Tibial nerve (tissue), 4 donors: ENCODE measurements around the gene DLG5. TPM values are rescaled to one million over a fixed set of nuclear protein-coding genes. Genes with fewer than 3 reads are reported as not detected.
A peak's percentile ranks its signal among the peaks of the same experiment; 100 is the strongest.

Experiments
- DNase-seq, 2 donors: peaks; one replicate each; pipeline ENCODE4 v3.0.0-alpha.2; 2019; ENCODE audit warnings: low spot score in 2 of 2
- H3K27ac ChIP-seq, 4 donors: fragments of 200-600 bp; sonication (generic) in 3 of 4; one replicate each; pipeline ENCODE4 v1.5.1; 2017 to 2019; ENCODE audit warnings: mild to moderate bottlenecking in 1 of 4
- H3K27me3 ChIP-seq, 2 donors: fragments of 200-600 bp; sonication (generic) in 1 of 2; one replicate each; pipeline versions ENCODE4 v1.5.1 to v1.6.0; 2017 to 2019
- H3K36me3 ChIP-seq, 3 donors: fragments of 200-600 bp; sonication (generic); one replicate each; pipeline ENCODE4 v1.5.1; 2018 to 2019
- H3K4me1 ChIP-seq, 4 donors: fragments of 200-600 bp; sonication (generic) in 3 of 4; one replicate each; pipeline ENCODE4 v1.5.1; 2017 to 2019
- H3K4me3 ChIP-seq, 4 donors: fragments of 200-600 bp; sonication (generic) in 3 of 4; one replicate each; pipeline ENCODE4 v1.5.1; 2017 to 2019; ENCODE audit warnings: mild to moderate bottlenecking in 1 of 4, moderate library complexity in 1 of 4
- H3K9me3 ChIP-seq, 4 donors: fragments of 200-600 bp; sonication (generic) in 3 of 4; one replicate each; pipeline ENCODE4 v1.5.1; 2017 to 2019
- EP300 ChIP-seq, 2 donors: sonication (generic); formaldehyde crosslinking; IDR thresholded peaks; one replicate each; pipeline ENCODE4 v1.6.1; 2017; ENCODE audit warnings: antibody characterized with exemption in 2 of 2, mild to moderate bottlenecking in 1 of 2
- POLR2A ChIP-seq, 2 donors: fragments of 450-650 bp; IDR thresholded peaks; one replicate each; pipeline ENCODE4 v1.6.1; 2017; ENCODE audit warnings: antibody characterized with exemption in 2 of 2, mild to moderate bottlenecking in 2 of 2, moderate library complexity in 2 of 2
- WGBS, 2 donors: methylation state at CpG; one replicate each; pipeline ENCODE4 v1.1.5; 2018; 5-methylcytosine and 5-hydroxymethylcytosine counted together
- total RNA-seq, 4 donors: library from RNA; depleted of rRNA; stranded (reverse); fragments of >200 nt; gene quantifications; one replicate each; pipeline ENCODE4 v1.1.0, GENCODE V29; 2016
- TF ChIP-seq, protein P1 (sequence below), 5 experiments: fragments of 200-600 bp in 3 of 5; fragments of 450-650 bp in 2 of 5; sonication (generic) in 3 of 5; IDR thresholded peaks; one replicate each; pipeline ENCODE4 v1.5.1; 2016 to 2019; ENCODE audit warnings: antibody characterized with exemption in 5 of 5, mild to moderate bottlenecking in 3 of 5, moderate library complexity in 2 of 5

The DLG5 gene, protein sequence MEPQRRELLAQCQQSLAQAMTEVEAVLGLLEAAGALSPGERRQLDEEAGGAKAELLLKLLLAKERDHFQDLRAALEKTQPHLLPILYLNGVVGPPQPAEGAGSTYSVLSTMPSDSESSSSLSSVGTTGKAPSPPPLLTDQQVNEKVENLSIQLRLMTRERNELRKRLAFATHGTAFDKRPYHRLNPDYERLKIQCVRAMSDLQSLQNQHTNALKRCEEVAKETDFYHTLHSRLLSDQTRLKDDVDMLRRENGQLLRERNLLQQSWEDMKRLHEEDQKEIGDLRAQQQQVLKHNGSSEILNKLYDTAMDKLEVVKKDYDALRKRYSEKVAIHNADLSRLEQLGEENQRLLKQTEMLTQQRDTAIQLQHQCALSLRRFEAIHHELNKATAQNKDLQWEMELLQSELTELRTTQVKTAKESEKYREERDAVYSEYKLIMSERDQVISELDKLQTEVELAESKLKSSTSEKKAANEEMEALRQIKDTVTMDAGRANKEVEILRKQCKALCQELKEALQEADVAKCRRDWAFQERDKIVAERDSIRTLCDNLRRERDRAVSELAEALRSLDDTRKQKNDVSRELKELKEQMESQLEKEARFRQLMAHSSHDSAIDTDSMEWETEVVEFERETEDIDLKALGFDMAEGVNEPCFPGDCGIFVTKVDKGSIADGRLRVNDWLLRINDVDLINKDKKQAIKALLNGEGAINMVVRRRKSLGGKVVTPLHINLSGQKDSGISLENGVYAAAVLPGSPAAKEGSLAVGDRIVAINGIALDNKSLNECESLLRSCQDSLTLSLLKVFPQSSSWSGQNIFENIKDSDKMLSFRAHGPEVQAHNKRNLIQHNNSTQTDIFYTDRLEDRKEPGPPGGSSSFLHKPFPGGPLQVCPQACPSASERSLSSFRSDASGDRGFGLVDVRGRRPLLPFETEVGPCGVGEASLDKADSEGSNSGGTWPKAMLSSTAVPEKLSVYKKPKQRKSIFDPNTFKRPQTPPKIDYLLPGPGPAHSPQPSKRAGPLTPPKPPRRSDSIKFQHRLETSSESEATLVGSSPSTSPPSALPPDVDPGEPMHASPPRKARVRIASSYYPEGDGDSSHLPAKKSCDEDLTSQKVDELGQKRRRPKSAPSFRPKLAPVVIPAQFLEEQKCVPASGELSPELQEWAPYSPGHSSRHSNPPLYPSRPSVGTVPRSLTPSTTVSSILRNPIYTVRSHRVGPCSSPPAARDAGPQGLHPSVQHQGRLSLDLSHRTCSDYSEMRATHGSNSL (N-terminal part only)
- 10 to 100 TPM; 33.0 to 47.7 (median 40.8) TPM for total RNA-seq

DNA sequence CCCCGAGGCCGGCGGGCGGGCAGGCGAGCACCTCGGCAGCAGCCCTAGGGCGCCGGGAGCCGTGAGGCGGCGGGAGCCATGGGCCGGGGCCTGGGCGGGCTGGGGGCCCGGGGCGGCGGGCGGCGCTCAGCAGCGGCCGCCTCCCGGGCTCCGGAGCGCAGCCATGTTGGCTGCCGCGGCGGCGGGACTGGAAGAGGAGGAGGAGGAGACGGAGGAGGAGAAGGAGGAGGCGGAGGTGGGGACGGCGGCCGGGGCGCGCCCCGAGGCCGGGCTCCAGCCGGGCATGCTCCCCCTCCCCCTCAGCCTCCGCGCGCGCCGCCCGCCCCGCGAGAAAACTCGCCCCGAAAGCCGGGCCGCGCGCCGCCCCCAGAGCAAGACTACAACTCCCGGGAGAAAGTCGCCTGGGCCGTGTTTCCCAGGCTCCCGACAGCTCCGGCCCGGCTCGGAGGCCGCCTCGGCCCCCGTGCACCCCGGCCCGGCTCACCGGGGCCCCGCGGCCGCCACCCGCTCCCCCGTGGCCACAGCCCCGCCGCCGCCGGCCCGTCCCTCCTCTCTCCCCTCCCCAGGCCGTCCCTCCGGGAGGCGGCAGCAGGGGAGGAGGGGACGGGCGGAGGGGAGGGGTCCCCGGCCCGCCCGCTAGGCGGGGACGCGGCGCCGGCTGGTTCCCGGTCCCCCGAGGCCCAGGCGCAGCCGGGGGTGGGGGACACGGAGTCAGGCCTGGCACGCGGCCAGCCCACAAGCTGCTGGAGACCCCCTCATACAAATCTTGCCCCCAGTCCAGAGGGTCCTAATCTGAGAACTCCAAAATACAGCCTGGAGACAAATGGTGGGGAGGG, at the start of gene DLG5:
DLG5 (minus strand) TSS at position 190 of the 836 bp plus-strand sequence. CDS start 235 bp downstream, outside the sequence.
- no peaks in the 10 kb centered on the region for H3K36me3 ChIP-seq
- peak; percentile 31 to 40 for DNase-seq
- 0 to 1% methylated on average over 22 to 47 of the region's 95 CpGs for WGBS, 2 donors
- H3K4me1 ChIP-seq = peaks cover 0 to 31% (median 6%) of the 10 kb centered on the region in 4 donors
- no peaks in the 10 kb centered on the region for H3K27me3 ChIP-seq
- H3K27ac ChIP-seq = peak within 1 kb of the TSS; percentile 69 to 87 (median 75)
- peak within 1 kb of the TSS; percentile 70 to 96 (median 86) for H3K4me3 ChIP-seq
- H3K9me3 ChIP-seq = no peaks in the 10 kb centered on the region
- TF ChIP-seq, protein P1, sequence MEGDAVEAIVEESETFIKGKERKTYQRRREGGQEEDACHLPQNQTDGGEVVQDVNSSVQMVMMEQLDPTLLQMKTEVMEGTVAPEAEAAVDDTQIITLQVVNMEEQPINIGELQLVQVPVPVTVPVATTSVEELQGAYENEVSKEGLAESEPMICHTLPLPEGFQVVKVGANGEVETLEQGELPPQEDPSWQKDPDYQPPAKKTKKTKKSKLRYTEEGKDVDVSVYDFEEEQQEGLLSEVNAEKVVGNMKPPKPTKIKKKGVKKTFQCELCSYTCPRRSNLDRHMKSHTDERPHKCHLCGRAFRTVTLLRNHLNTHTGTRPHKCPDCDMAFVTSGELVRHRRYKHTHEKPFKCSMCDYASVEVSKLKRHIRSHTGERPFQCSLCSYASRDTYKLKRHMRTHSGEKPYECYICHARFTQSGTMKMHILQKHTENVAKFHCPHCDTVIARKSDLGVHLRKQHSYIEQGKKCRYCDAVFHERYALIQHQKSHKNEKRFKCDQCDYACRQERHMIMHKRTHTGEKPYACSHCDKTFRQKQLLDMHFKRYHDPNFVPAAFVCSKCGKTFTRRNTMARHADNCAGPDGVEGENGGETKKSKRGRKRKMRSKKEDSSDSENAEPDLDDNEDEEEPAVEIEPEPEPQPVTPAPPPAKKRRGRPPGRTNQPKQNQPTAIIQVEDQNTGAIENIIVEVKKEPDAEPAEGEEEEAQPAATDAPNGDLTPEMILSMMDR (IDR thresholded peaks at IDR 0.05) = peak in 2 of 5 experiments; percentile 6 to 26
- TF ChIP-seq EP300 (IDR thresholded peaks at IDR 0.05) = no peak
- peak in 1 of 2 donors; percentile 30 for TF ChIP-seq POLR2A (IDR thresholded peaks at IDR 0.05)

DNA sequence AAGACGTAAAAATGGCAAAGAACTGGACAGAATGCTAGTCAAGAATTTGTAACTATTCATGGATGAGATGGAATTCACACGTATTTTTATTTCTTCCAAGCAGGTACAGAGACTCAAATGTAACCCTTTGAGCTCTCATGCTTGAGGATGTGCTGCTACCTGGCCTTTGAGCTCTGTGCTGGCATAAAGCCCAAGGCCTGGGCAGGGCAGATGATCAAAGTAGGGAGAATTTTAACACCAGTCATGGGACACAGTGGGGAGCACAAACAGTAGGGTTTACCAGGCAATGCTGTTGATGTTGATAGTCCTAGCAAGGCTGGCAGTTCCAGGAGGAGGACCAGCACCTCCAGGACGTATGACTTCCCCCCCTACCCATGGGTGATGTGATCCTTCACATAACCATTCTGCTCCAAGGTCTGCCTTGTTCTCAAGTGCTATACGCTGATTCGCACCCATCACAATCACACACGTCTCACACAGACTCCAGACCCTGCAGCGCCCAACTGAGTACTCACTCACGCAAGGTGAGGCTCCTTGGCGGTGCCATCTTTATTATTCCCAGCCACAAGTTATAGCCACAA, 48.6 kb upstream of the DLG5 start:
- TF ChIP-seq, protein P1 (IDR thresholded peaks at IDR 0.05) = no peak
- TF ChIP-seq EP300 (IDR thresholded peaks at IDR 0.05) (no peak), POLR2A (IDR thresholded peaks at IDR 0.05) (no peak)
- H3K27ac ChIP-seq = no peak overlapping the region
- 82% methylated on average over 9 of the region's 9 CpGs for WGBS, 2 donors
- no peak overlapping the region for H3K4me3 ChIP-seq
- H3K36me3 ChIP-seq = peaks cover 0 to 57% (median 13%) of the 10 kb centered on the region in 3 donors
- H3K4me1 ChIP-seq = peaks cover 0 to 12% (median 6%) of the 10 kb centered on the region in 4 donors
- H3K27me3 ChIP-seq = no peaks in the 10 kb centered on the region
- no peak for DNase-seq
- no peaks in the 10 kb centered on the region for H3K9me3 ChIP-seq

DNA sequence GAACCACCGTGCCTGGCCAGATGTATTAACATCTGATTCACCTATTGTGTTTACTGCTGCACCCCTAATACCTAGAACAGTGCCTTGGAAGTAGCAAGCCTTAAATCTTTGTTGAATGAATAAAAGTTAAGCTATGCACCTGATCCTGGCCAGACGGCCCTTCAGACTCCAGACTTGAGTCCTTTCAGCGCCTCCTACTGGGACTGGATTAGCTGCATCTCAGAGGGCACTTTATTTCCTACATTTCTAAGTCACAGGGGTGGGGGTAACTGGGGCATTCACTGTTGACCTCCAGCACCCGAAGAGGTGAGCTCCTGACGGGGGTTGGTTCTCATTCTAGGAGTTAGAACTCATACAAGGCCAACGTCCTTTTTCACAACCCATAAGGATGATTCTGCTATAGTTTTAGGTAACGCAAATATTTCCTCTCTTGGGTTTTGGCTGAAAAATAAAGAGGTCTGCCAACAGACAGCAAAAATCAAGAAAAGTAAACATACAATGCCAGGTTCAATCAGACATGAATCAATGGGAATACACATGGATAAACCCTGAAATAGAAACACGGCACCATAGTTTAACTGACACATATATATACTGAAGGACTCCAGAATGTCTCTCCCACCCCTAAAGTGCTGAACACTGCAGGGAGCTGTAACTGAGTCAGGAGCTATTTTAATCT, 48.0 kb upstream of the DLG5 start:
- peaks cover 0 to 12% (median 6%) of the 10 kb centered on the region in 4 donors for H3K4me1 ChIP-seq
- H3K9me3 ChIP-seq = no peaks in the 10 kb centered on the region
- H3K4me3 ChIP-seq = no peak overlapping the region
- no peak for DNase-seq
- TF ChIP-seq, protein P1 (IDR thresholded peaks at IDR 0.05) = peak in 1 of 5 experiments; percentile 10
- TF ChIP-seq EP300 (IDR thresholded peaks at IDR 0.05) = no peak
- no peak overlapping the region for H3K27ac ChIP-seq
- WGBS, 2 donors = 70 to 72% methylated on average over 8 of the region's 8 CpGs
- H3K27me3 ChIP-seq = no peaks in the 10 kb centered on the region
- peaks cover 0 to 51% (median 7%) of the 10 kb centered on the region in 3 donors for H3K36me3 ChIP-seq

DNA sequence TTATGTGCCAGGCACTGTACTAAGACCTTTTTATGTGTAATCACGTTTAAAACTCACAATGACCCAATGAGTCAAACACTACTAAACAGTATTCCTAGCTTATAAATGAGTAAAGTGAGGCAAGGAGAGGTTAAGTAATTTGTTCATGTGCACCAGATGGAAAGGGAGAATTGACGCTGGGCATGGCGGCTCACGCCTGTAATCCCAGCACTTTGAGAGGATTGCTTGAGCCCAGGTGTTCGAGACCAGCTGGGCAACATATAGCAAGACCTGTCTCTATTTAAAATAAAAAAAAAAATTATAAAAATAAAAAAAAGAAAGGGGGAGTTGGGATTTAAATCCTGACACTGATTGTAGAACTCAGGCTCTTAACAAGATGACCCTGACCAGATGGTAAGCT, 46.7 kb upstream of the DLG5 start:
- H3K9me3 ChIP-seq = no peaks in the 10 kb centered on the region
- TF ChIP-seq, protein P1 (IDR thresholded peaks at IDR 0.05) = no peak
- TF ChIP-seq EP300 (IDR thresholded peaks at IDR 0.05) = no peak
- no peak for TF ChIP-seq POLR2A (IDR thresholded peaks at IDR 0.05)
- peaks cover 0 to 38% (median 0%) of the 10 kb centered on the region in 3 donors for H3K36me3 ChIP-seq
- H3K4me1 ChIP-seq = peaks cover 0 to 12% (median 6%) of the 10 kb centered on the region in 4 donors
- no peak overlapping the region for H3K27ac ChIP-seq
- H3K4me3 ChIP-seq = no peak overlapping the region
- WGBS, 2 donors = 82 to 88% methylated on average over 5 of the region's 5 CpGs
- no peak for DNase-seq
- H3K27me3 ChIP-seq = no peaks in the 10 kb centered on the region
